G401 (cell line): ENCODE measurements around the gene PGLYRP4. TPM values are rescaled to one million over a fixed set of nuclear protein-coding genes. Genes with fewer than 3 reads are reported as not detected.

Experiments
- DNase-seq: peaks from one replicate; pipeline ENCODE4 v3.0.0-alpha.2; 2015; ENCODE audit warnings: low spot score
- in situ Hi-C: cut with HindIII; loops from 2 replicates; pipeline ENCODE4 v1.10.0; 2016; ENCODE audit warnings: low sequenced_read_pairs, mixed read lengths
- total RNA-seq: library from RNA; depleted of rRNA; stranded (reverse); fragments of >200 nt; shearing (Covaris generic); gene quantifications from 2 replicates; pipeline ENCODE4 v1.2.3, GENCODE V29; 2014

Gene PGLYRP4
- total RNA-seq, 1 experiment from 2014 or later: not detected

DNA sequence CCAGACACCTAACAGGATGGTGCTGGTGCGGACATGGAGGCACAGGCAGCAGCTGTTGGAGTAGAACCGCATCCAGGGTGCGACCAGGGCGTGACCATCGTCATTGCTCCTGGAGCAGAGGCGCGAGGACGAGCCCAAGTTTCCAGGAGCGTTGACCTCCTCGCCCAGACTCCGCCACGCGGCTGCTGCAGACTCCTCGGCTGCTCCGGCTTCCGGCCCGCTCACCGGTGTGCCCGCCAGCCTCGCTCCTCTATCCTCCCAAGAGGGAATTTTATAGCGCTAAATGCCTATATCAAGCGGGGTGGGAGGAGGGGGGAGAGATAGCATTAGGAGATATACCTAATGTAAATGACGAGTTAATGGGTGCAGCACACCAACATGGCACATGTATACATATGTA is 32.1 kb upstream of the PGLYRP4 start:
- no peak for DNase-seq
- in situ Hi-C loops: no loop called here

DNA sequence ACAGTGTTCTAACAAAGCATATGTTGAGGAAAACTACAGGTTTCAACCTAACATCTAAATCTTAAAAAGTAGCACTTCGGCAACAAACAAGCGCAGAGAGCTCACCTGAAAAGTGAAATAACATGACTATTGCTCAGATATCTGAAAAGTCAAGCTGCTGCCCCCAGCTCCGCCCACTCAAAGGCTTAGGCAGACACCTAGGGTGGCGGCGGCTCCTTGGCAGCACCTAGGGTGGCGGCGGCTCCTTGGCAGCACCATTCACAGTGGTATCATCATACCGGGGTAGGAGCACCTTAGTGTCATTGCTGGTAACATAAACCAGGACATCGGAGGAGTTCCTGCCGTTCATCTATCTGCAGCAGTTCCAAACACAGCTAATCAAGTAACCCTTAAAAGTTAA is 30.9 kb upstream of the PGLYRP4 start:
- no peak for DNase-seq

DNA sequence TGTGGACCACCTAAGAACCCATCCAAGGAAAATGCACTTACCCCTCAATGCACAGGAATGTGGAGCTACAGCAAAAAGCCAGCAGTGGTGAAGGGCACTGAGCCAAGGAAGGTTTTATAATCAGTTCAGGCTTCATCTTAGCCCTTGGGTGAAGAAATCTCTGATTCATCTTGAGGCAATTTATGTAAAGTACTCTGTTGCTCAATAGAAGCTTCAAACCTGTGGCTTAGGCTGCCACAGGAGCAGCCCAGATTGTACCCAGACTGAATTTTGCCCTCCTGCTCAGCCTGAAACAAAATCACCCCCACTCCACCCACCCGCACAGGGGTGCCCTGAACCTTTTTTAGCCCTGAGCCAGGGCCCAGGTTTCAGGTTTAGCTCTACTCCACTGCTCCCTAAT is 26.9 kb upstream of the PGLYRP4 start, which contains the start of gene S100A12:
Gene S100A12, minus strand, starts transcription at position 111 of the 400 bp plus-strand sequence. CDS start 1,029 bp downstream, outside the sequence.
- in situ Hi-C loops: no loop called here
- DNase-seq: no peak

More for the DNA sequence above, 30.9 kb upstream of the PGLYRP4 start:
- in situ Hi-C loops: no loop called here

DNA sequence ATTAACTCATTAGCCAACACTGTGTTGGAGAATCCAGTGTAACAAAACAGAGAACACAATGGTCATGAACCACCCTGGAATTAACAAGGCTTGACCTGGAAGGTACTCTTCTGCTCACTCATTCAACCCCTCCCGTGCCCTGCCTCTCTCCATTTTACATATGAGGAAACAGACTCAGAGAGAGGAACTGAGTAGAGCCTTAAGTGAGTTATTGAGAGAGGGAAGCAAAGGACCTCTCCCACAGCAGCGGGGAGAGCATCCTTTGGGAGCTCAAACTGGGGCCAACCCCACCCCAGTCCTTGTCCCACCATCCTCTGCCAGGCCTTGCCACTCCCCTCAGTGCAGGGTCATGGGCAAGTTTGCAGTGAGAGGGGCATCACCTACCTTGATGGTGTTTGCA is 25.4 kb upstream of the PGLYRP4 start:
- in situ Hi-C loops: loop anchor here (25.0 kb wide), 1 partner anchor 213 kb away; no protein-coding TSS in a partner anchor
- no peak for DNase-seq

DNA sequence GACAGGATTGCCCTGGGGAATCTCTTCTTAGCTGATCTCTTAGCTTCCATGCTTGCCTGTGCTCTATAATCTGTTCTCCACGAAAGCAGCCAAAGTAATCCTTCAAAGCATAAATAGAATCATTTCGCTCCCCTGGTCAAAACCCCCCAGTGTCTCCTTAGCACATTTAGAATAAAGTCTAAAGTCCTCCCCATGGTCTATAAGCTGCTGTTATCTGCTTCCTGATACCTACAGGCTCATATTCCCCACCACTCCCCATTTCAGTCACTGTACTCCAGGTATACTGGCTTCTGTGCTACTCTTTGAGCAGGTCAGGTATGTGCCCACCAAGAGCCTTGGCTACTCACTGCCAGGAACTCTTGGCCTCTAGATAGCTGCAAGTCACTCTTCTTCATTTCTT is 23.9 kb upstream of the PGLYRP4 start:
- no peak for DNase-seq
- in situ Hi-C loops: loop anchor here (25.0 kb wide), 1 partner anchor 215 kb away; no protein-coding TSS in a partner anchor

DNA sequence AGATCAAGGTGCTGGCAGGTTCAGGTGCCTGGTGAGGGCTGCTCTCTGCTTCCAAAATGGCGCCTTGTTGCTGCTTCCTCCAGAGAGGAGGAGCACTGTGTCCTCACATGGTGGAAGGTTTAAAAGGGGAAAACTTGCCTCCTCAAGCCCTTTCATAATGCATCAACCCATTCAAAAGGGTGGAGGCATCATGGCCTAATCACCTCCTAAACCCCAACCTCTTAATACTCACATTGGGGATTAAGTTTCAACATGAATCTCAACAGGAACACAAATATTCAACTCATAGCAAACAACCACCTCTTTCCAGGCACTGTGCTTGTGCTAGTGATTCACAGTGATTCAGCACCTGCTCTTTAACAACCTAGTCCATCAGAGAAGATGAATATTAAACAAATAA is 22.6 kb upstream of the PGLYRP4 start:
- no peak for DNase-seq
- in situ Hi-C loops: loop anchor here (25.0 kb wide), 1 partner anchor 216 kb away; no protein-coding TSS in a partner anchor

DNA sequence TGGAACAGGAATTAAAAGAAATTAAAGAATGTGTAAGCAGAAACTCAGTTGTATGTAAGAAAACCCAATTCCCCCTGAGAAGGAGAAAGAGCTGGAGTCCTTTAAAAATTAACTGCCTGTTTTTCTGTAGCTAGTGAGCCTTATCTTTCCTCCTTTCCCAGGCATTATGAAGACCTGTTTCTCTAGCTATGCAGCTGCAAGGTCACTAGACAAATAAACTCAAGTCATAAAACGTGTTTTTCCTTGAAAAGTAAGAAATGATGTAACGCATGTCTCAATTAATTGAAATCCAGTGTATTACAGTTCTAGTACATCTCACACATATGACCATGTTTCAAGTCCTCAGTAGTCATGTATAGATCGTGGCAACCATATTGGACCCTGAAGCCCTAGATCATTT is 21.5 kb upstream of the PGLYRP4 start:
- no peak for DNase-seq
- in situ Hi-C loops: loop anchor here (25.0 kb wide), 1 partner anchor 217 kb away; no protein-coding TSS in a partner anchor

DNA sequence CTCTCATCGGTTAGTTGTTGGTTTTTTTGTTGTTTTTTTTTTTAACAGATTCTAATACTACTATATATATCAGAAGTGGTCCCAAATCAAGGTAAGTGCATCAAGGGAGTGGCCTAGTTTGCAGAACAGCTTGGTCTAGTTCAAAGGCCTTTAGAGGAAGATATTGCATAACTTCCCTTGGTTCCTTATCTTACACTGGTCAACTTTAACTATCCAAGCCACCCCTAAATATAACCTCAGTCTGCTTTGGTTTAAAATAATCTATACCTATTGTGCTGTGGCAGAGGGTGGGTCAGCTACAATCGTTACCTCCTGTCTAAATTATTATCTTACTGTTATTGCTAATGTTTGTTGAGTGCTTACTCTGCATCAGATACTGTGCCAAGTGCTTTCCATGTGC is 19.9 kb upstream of the PGLYRP4 start:
- in situ Hi-C loops: loop anchor here (25.0 kb wide), 1 partner anchor 219 kb away; no protein-coding TSS in a partner anchor
- no peak for DNase-seq

DNA sequence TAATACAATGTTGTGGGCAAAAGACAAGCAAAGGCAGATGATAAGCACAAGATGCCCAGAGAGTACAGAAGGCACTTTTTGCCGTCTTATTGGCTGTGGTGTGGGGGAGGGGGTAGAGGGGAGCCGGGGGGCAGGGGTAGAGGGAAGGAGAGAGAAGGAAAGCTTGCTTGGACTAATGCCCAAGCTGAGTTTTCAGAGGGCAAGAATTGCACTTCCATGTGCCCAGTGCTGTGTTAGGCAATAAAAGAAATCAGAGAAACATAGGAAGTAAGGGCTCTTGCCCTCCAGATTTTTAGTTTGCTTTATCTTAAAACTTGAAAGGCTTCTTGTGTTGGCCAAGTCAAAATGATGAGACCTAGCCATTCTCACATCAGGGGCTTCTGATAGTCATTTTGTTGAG is 18.4 kb upstream of the PGLYRP4 start:
- DNase-seq: no peak
- in situ Hi-C loops: loop anchor here (25.0 kb wide), 1 partner anchor 220 kb away; no protein-coding TSS in a partner anchor

DNA sequence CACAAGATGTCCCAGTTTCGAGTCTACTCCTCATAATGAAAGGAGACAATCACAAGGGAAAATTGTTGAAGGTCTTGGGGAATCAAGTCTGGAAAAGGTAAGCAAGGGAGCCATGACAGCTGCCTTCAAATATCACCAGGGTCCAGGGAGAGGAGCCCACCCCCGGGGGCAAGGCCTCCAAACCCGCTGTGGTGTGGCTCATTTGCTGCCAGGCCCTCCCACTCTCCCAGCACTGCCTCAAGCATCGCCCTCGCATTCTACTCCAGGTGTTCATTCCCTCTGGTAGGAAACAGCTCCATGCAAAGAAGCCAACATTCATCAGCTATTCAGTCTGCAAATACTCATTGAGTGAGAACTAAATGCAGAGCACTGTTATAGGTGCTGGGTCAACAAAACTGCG is 17.6 kb upstream of the PGLYRP4 start:
- DNase-seq: no peak
- in situ Hi-C loops: loop anchor here (25.0 kb wide), 1 partner anchor 221 kb away; no protein-coding TSS in a partner anchor

DNA sequence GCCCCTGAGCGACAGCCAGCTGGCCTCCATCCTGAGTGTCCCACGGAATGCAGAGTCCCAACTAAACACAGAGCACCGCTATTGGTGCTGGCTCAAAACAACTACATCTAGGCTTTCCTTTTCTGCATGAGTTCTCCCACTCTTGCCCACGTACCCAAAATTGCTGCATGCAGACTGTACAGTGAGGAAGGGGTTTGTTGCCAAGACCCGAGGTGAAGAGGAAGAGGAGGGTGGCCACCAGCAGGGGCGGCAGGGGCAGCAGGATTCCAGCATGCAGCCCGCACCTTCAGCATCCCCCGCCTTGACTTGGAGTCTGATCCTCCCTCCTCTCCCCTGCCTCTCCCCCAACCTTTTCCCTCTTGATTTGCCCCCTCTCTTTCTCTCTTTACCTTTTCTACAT is 17.1 kb upstream of the PGLYRP4 start:
- in situ Hi-C loops: loop anchor here (25.0 kb wide), 1 partner anchor 222 kb away; no protein-coding TSS in a partner anchor
- no peak for DNase-seq

DNA sequence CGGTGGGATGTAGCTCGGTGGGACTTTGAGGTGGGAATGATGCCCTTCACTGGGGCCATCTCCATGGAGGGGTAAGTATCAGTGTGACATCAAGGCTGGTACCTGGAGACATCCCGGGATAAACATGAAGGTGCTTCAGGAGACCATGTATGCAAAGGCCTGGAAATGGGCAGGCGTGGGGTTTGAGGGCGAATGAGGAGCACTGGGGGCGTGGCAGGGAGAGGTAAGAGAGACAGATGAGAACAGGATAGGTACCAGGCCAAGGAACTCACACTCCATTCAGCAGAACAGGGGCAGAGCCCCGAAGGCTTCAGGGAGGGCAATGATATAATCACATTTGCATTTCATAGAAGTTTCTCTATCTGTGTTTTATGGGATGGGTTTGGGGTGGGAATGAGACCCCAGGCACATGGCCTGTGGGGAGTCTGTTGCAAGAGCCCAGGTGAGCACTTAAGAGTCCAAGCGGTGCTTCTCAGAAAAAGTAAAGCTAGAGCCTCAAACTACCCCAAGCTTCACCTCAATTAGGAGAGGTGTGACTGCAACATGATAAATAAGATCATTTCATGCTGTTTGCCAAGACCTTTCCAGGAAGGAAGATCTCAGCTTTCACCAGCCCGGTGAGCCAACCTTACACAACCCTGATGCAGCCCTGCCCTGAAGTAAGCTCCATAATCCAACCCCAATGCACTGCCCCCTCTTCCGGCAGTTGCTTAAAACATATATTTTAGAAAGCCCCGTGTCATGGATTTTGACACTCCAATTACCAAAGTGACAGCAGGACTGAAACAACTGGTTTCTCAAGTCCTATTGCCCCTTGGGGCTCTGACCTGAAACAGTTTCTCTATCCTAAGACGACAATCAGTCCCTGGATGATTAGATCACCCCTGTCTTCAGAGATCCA is 16.4 kb upstream of the PGLYRP4 start:
- in situ Hi-C loops: loop anchor here (25.0 kb wide), 1 partner anchor 222 kb away; no protein-coding TSS in a partner anchor
- DNase-seq: no peak

DNA sequence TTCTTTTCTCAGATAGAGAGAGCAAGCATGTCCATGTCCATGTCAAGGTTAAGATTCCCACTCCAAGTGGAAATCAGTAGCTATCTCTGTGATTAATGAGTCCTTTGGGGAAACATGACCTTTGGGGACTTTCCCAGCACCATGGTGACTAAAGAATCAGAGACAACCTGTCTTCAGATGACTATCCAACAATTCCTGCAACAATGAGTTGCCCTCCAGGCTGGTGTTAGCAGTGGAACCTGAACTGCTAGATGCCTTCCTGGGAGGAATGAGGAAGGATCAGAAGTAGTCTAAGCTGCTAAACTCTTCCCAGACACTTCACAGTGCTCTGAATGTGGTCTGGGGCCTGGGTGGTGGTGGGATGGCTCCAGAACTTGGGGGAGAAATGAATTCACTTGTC is 15.5 kb upstream of the PGLYRP4 start:
- DNase-seq: no peak
- in situ Hi-C loops: loop anchor here (25.0 kb wide), 1 partner anchor 223 kb away; no protein-coding TSS in a partner anchor

DNA sequence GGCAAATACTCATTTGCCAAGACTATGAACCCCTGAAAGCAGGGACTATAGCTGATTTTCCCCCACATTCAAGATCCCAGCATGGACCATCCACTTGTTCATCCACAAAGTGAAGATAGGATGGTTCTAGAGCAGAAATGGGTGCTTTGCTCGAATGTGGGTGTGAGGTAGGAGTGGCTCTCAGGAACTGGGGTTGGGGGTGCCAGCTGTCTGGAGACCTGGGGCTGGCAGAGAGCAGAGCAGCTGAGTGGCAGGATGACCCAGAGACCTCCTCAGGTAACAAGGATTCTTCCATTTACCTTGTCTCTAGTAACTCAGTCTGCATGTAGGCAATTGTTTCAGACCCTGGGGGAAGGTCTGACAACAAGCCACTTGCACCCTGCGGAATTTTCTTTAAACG is 15.0 kb upstream of the PGLYRP4 start:
- in situ Hi-C loops: loop anchor here (25.0 kb wide), 1 partner anchor 224 kb away; no protein-coding TSS in a partner anchor
- DNase-seq: no peak

DNA sequence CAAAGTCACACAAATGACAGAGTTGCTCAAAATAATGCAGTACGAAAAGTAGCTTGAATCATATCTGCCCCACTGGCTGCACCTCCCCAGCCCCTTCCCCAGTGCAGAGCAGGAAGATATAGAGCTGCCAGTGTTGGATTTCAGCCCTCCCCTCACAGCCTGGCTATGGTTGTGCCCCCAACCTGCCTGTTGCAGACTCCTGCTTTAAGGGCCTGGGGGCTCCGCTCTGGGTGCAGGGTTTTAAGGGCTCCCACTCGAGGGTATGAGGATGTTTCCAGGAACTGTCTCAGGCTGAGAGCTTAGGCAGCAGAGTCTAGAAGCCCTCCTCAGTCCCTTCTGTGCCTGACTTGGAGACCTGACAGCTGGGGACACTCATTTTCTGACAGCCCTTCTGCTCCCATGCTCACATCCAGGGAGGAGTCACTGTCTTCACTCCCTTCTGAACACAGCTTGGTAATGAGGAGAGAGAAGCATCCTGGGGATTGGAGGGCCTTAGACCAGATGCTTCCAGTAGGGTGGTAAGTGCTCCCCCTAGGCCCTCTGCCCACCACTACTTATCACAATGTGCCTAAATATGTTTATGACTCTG is 13.6 kb upstream of the PGLYRP4 start:
- DNase-seq: no peak
- in situ Hi-C loops: loop anchor here (25.0 kb wide), 1 partner anchor 225 kb away; no protein-coding TSS in a partner anchor

DNA sequence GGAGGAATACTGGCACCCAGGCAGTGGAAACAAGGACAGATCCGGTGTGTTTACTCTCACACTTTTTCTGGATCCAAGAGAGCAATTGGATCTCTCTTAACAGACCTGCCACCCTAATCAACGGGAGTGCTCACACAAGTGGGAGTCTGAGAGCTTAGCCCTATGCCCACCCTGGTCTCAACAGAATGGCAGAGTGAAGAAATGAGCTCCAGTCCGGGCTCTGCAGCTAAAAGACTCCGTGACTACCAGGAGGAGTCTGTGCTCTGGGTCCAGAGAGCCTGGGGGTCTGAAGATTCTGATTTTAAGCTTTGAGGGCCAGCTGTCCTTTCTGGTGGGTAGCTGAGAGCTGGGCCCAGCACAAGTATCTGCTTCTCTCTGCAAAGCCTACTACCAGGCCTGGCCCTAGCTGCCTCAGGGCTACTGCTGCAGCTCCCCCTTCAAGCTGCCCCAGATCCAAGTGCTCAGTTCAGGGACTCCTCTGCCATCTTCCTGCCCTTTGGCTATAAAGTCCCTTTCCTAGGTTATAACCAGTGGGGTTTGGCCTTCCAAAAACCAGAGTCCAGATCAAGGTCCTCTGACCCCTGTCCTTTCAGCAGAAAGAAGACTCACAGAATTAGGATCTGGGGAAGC is 13.0 kb upstream of the PGLYRP4 start:
- in situ Hi-C loops: loop anchor here (25.0 kb wide), 1 partner anchor 226 kb away; no protein-coding TSS in a partner anchor
- DNase-seq: no peak

DNA sequence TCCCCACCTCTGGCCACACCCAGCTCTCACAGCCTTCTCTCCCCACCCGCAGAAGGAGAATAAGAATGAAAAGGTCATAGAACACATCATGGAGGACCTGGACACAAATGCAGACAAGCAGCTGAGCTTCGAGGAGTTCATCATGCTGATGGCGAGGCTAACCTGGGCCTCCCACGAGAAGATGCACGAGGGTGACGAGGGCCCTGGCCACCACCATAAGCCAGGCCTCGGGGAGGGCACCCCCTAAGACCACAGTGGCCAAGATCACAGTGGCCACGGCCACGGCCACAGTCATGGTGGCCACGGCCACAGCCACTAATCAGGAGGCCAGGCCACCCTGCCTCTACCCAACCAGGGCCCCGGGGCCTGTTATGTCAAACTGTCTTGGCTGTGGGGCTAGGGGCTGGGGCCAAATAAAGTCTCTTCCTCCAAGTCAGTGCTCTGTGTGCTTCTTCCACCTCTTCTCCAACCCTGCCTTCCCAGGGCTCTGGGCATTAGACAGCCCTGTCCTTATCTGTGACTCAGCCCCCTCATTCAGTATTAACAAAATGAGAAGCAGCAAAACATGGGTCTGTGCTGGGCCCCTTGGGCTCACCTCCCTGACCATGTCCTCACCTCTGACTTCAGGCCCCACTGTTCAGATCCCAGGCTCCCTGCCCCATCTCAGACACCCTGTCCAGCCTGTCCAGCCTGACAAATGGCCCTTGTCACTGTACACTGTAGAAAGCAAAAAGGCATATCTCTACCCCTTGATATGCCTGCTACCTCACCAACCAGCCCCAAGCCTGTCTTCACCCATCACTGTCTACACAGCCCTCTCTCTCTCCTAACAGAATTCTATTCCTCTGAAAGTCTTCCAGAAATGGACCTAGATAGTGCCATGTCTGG is 12.2 kb upstream of the PGLYRP4 start:
- in situ Hi-C loops: loop anchor here (25.0 kb wide), 1 partner anchor 226 kb away; no protein-coding TSS in a partner anchor
- no peak for DNase-seq

DNA sequence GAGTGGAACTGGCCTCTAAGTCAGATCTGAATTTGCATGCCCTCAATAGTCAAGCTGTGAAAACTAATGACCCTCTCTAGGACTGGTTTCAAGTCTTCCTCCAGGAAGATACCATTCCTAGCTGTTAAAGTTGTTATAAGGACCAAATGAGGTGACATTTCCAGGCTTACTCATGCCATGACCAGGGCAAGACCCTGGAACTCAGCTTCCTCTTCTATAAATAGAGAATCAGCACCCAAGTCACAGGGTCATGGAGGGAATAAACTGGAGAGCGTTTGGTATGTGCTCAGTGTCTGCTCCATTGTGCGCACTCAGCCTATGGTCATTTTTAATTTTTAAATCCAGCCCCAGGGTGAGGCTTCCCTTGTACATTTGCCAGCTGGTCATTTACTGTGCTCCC is 11.5 kb upstream of the PGLYRP4 start:
- in situ Hi-C loops: loop anchor here (25.0 kb wide), 1 partner anchor 227 kb away; no protein-coding TSS in a partner anchor

More for the DNA sequence above, 11.5 kb upstream of the PGLYRP4 start:
- no peak for DNase-seq
